ENCODE measurements around the gene FBN1. TPM values are rescaled to one million over a fixed set of nuclear protein-coding genes. Genes with fewer than 3 reads are reported as not detected.

The FBN1 gene
- total RNA-seq, 1 experiment from 2014 or later = 17.2 TPM

- in situ Hi-C loops (cut with HindIII; ENCODE audit: low sequenced_read_pairs) = no loop called here
- no peak for DNase-seq (ENCODE audit: low spot score)
Observed at GRCh38 chr15:48371961-48372360, 273.5 kb downstream of the FBN1 start.

GRCh38 chr15:48371550-48371949 is 274.0 kb downstream of the FBN1 start:
- no peak for DNase-seq (ENCODE audit: low spot score)
- in situ Hi-C loops (cut with HindIII; ENCODE audit: low sequenced_read_pairs) = no loop called here

- no peak for DNase-seq (ENCODE audit: low spot score)
- in situ Hi-C loops (cut with HindIII; ENCODE audit: low sequenced_read_pairs) = no loop called here
Observed at GRCh38 chr15:48370460-48370859, 275.0 kb downstream of the FBN1 start.

- in situ Hi-C loops (cut with HindIII; ENCODE audit: low sequenced_read_pairs) = no loop called here
Observed at GRCh38 chr15:48367483-48367882, 278.0 kb downstream of the FBN1 start.

GRCh38 chr15:48366584-48367312 is 278.8 kb downstream of the FBN1 start:
- in situ Hi-C loops (cut with HindIII; ENCODE audit: low sequenced_read_pairs) = no loop called here
- no peak for DNase-seq (ENCODE audit: low spot score)

More at GRCh38 chr15:48367483-48367882, 278.0 kb downstream of the FBN1 start:
- DNase-seq (ENCODE audit: low spot score) = no peak

- DNase-seq (ENCODE audit: low spot score) = no peak
- in situ Hi-C loops (cut with HindIII; ENCODE audit: low sequenced_read_pairs) = no loop called here
Observed at GRCh38 chr15:48365575-48365974, 279.9 kb downstream of the FBN1 start.

GRCh38 chr15:48363474-48363873 is 282.0 kb downstream of the FBN1 start:
- DNase-seq (ENCODE audit: low spot score) = no peak
- in situ Hi-C loops (cut with HindIII; ENCODE audit: low sequenced_read_pairs) = no loop called here

- in situ Hi-C loops (cut with HindIII; ENCODE audit: low sequenced_read_pairs) = no loop called here
- no peak for DNase-seq (ENCODE audit: low spot score)
Observed at GRCh38 chr15:48361685-48362084, 283.8 kb downstream of the FBN1 start.

- in situ Hi-C loops (cut with HindIII; ENCODE audit: low sequenced_read_pairs) = no loop called here
- no peak for DNase-seq (ENCODE audit: low spot score)
Observed at GRCh38 chr15:48360841-48361240, 284.7 kb downstream of the FBN1 start.

Other genes with a start within 250 kb of the FBN1 start
- 3.1 and 3.6 TPM in 2 replicates for gene CEP152, start 165.4 kb upstream of the FBN1 start, total RNA-seq (2014; rRNA removed; shearing (Covaris generic))
- gene EID1, start 232.4 kb upstream of the FBN1 start, total RNA-seq (2014; rRNA removed; shearing (Covaris generic)) = 228 and 261 TPM in 2 replicates

Measured in G401 (cell line).